Cerebellar cortex (tissue), 1 donor: ENCODE measurements around the gene SLC35E2B.
"Not testable (repeated sequence)": the region's sequence is repeated elsewhere in the genome, so short reads cannot be mapped to it uniquely, and the experiment has no call there.

Source experiments
- DNase-seq: peaks from one replicate; pipeline ENCODE4 v3.0.0-alpha.2; 2015; ENCODE audit warnings: low spot score

SLC35E2B gene

DNA sequence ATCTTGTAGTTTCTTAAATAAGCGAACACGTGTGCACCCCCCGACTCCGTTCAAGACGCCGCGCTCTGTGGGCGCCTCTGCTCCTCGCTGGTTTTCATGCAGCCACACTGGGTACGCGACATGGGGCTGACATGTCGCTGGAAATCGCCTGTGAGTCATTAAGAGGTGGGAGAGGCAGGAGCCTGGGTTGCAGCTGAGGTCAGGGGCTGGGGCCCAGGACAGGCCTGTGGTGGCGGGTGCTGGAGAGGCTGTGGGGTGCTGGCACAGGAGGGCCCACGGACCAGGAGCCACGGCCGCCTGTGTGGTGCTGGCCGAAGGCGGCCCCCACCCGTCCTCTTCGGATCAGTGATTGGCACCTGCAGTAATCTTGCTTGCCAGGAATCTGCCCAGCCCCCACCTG, 17.8 kb downstream of the SLC35E2B start:
- not testable (repeated sequence) for DNase-seq

DNA sequence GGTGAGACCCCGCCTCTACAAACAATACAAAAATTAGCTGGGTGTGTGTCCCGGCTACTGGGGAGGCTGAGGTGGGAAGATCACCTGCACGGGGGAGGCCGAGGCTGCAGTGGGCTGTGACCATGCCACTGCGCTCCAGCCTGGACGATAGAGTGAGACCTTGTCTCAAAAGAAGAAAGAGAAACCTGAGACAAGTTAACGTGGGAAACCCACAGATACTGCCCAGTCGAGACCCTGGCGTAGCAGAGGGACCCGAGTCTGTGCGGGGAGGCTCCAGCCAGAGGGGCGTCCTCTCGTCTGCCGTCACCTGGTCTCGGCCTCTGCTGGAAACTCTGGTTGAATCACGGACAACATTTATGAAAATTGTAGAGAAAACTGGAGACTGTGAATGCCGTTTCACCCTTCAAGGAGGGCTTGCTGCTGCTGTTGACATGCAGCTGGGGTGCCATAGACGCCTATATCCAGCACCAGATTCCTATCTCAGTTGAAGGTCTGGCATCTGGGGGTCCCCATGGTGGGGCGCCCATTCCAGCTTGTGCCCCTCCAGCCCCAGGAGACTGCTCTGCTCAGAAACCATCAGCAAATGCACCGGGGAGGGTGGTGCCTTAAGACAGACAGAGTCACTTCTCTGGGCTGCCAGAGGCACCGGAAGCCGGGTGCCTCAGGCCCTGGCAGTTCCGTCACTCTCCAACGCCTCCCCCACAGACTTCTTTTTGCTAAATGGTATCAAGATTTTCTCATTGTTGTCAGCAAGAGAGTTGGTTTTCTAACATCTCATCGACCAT, 20.2 kb downstream of the SLC35E2B start:
- no peak for DNase-seq

GRCh38 chr1:1671365-1672119, 21.1 kb downstream of the SLC35E2B start:
- DNase-seq, result no peak

GRCh38 chr1:1670866-1671265, 21.7 kb downstream of the SLC35E2B start:
- no peak for DNase-seq

DNA sequence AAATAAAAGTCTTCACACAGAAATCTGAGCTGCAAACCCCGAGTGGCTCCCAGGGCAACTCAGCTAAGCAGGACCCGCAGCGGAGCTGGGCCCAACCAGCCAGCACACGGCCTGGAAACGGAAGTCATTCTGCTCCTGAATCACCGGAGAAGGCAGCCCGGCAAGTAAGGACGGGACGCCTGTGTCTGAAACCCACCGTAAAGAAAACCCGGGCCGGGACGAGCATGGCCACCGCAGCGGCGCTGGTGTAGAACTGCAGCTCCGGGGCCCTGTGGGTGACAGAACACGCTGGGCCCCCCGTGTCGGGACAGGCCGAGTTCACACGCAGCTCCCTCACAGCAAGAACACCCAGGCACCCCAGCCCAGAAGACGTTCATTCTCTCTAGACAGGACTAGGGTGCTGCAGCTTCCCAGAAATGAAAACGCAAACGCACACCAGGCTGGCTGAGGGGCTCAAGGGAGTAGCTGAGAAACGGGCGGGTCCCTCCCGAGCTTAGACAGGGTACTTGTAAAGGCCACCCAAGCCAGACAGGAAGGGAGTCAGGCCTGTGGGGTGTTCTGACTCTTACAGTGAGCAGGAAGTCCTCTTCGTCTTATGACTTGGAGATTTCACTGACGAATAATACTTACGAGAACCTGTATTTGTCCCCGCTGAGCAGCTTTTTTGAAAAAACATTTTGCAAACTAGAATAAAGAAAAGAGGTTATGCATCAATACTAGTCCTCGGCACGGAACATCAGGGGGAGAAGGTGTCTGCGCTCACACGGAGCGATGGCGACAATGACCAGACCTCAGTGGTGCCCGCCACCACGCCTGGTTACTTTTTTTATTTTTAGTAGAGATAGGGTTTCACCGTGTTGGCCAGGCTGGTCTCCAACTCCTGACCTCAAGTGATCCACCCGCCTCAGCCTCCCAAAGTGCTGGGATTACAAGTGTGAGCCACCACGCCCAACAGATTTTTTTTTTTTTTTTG, 22.8 kb downstream of the SLC35E2B start:
- no peak for DNase-seq

- no peak for DNase-seq
Observed at GRCh38 chr1:1666526-1666925, 26.1 kb downstream of the SLC35E2B start.

DNA sequence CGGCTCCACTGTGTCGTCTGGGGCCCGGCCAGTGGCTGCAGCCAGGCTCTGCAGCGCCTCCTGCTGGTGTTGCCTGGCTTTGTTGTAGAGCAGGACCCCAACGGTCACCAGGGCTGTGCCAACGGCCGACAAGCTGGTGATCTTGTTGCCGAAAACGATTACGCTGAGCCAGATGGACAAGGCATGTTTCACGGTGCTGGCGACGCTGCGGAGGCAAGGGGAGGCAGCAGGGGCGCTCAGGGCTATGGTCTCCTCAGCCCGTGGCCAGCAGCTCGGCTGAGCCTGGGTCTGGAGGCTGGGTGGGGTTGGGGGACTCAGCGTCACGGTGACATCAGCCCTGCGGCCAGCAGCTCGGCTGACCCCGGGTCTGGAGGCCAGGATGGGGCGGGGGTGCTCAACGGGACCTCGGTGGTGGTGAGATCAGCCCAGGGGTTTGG, 26.8 kb downstream of the SLC35E2B start:
- no peak for DNase-seq

DNA sequence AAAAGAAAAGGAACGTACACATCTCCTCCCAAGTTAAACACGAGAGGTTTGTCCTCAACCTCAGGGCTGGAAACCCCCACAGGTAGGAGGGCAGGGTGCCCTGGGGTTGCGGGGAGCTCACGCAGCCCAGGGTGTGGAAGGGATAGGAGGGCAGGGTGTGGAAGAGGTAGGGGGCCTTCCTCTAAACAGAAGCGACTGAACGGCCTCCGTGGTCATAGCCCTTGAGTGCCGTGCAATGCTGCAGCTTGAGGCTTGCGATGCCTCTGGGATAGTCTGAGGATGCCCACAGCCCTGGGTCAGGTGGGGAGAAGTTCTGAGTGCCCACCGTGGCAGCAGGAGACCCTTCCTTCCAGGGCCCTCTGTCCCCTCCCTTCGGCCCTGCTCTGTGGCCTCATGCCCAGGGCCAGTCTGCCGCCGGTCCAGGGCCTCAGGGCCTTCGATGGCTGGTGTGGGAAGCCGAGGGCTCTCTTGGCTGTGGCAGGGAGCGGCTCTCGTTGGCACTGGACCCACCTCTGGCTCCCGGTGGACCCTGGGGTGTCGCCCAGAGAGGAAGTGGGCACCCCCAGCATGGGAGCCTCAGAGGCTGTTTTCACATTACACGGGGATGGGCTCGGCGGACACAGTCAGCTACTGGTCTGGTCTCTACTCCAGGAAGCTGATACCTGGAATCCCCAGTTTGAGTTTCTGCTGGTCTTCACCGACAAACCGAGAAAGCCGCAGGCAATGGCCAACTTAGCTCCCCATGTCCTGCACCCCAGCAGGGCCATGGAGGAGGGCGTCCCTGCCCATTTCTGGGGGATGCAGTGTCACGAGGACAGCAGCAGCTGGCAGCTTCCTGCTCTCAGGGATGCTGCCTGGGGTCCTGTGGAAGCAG, 27.4 kb downstream of the SLC35E2B start:
- no peak for DNase-seq

DNA sequence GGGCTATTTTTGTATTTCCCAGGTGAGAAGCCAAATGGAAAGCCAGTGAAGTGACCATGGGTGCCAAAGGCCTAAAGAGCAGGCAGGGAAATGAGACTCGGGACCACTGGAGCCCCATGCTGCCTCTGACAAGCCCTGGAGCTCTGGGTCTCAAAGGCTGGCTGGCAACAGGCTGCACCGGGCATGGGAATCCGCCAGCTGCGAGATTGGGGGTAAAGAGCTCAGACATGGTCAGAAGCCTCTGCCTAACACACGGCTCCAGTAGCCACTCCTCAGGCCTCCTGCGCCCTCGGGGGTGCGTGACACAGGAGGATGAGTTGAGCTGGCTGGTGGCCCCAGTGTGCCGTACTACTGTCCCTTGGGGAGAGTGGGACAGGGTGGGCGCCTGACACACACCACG, 28.3 kb downstream of the SLC35E2B start:
- not testable (repeated sequence) for DNase-seq

DNA sequence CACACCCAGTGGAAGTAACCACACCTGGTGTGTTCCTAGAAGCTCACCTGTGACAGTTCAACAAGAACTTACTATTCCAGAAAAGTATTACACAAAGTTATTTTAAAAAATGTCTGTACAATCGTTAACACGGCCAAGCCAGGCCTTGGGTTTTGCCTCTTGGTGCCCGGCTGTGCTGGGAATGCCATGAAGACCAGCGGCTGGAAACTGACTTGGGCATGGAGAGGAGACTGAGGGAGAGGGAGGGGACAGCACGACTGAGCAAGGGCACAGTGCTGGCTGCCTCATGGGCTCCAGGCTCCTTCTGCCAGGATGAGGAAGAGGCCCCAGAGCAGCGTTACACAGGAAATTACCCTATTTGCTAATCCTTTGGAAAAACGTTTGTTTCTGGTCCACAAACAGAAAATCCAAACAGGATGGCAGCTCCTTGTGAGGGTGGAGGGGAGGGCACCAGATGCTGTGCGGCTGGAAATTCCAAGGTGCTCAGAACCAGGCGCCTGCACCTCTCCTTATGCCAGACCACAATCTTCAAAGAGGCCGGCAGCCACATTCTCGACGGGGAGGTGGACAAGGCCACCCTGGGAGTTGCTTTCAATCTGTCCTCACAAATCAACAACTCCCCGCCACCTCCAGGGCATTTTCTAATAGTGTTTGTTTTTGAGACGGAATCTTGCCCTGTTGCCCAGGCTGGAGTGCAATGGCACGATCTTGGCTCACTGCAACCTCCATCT, 29.6 kb downstream of the SLC35E2B start:
- DNase-seq, result not testable (repeated sequence)

- DNase-seq, result not testable (repeated sequence)
Observed at GRCh38 chr1:1662392-1662791, 30.2 kb downstream of the SLC35E2B start.

DNA sequence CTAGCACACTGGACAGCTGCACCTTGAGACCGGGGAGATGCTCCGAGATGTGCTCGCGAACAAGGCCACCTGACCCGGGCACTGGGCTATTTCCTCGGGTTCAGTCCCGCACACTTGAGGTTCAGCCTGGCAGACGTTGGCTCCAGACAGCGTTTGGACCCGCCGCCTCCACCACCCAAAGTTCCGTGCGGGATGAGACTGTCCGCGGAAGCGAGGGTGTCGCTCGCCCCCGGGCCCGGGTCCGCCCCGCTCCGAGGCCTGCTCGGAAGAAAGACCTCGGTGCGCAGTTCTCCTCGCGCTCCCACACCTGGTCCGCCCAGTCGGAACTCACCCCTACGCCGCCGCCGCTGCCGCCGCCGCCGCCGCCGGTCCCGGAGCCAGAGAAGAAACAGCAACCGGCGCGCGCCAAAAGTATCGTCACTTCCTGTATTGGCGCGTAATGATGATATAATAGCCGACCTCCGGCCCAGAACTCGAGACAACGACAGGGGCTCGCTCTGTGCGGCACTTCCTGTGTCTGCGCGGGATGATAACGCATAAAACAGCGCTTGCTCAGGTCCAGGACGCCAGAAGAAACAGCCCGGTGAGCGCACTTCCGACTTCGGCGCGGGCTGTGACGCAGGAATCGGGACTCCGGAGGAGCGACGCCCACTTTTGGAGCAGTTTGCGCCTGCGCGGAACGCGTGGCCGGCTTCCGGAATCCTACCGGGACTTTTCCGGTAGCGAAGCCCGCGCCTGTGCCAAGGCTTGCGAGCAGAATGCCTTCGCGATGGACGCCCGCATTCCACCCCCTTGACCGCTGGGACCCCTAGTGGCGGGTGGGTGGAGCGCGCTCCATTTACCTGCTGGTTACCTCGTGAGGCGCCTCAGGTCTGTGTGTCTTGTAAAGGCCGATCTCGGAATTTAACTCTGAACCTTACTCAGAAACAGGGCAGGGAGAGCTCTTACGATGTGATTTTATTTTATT, 33.7 kb downstream of the SLC35E2B start, which contains the start of gene CDK11B:
Gene CDK11B, minus strand, starts transcription at position 422 of the 967 bp plus-strand sequence. CDS start 1,519 bp downstream, outside the sequence.
- DNase-seq, result peak; percentile 95

DNA sequence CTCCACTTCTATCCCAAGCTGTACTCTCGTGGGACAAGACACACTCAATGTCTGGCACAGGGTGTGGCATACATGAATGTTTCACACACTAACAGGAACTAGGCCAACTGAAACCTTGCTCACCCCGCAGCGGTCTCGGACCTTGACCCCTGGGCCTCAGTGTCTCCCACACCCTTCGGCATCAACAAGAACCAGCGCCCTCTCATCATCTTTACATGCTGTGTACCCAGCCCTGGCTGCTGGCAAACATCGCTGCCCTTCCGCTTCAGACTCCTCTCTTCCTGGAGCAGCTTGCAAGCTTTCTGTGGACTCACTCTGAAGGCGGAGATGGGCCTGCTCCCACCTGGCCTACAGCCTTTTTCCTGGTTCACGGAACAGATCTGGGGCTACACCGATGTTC, 44.3 kb downstream of the SLC35E2B start:
- DNase-seq, result not testable (repeated sequence)

DNA sequence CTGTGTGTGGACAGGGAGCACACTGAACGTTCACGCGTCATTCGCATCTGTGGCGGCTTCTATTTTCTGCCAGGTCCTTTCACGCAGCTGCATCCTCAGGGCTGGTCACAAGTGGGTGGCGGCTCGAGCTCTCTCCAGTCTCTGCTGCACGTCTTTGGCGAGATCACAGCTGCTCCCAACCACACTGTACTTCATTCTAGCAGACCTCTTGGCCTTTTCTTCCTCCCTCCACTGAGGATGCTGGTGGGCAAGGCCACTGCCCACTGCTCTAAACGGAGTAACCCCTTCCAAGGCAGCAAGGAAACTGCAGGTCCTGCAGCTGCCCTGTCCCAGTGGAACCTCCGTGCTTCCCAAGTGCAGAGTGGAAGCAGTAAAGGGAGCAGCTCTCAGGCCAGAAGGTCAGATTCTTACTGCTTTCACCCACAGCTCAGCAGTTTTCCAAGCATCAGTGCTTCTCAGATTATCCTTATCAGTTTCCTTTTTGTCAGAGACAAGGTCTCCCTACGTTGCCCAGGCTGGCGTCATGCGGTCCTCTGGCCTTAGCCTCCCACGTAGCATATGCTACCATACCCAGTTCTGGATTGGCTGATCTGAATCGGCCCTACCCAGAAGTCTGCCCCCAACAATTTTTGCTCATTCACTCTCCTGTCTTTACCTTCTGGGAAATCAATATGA, 44.9 kb downstream of the SLC35E2B start:
- not testable (repeated sequence) for DNase-seq

GRCh38 chr1:1646326-1646725, 46.3 kb downstream of the SLC35E2B start:
- DNase-seq, result not testable (repeated sequence)

- DNase-seq, result not testable (repeated sequence)
Observed at GRCh38 chr1:1640711-1641461, 51.7 kb downstream of the SLC35E2B start.

GRCh38 chr1:1640081-1640480, 52.5 kb downstream of the SLC35E2B start:
- DNase-seq, result not testable (repeated sequence)

- DNase-seq, result not testable (repeated sequence)
Observed at GRCh38 chr1:1639368-1639767, 53.2 kb downstream of the SLC35E2B start.
